GM23248 (cell line): ENCODE data around the gene KANK3. TPM values are rescaled to one million over a fixed set of nuclear protein-coding genes. Genes with fewer than 3 reads are reported as not detected.
"Not testable (repeated sequence)": the region's sequence is repeated elsewhere in the genome, so short reads cannot be mapped to it uniquely, and the experiment has no call there.

Source experiments
- DNase-seq: peaks from one replicate; pipeline ENCODE4 v3.0.0-alpha.2; 2015
- H2AFZ ChIP-seq: fragments of 200-600 bp; sonication (generic); 2 replicates; pipeline ENCODE4 v1.6.1; 2016; ENCODE audit warnings: antibody characterized with exemption
- H3F3A ChIP-seq: fragments of 200-600 bp; sonication (generic); 2 replicates; pipeline ENCODE4 v1.6.1; 2016; ENCODE audit warnings: mild to moderate bottlenecking, antibody characterized with exemption, mixed run types; ENCODE audit not compliant: insufficient read depth
- H3K27ac ChIP-seq: fragments of 200-600 bp; sonication (generic); 2 replicates; pipeline ENCODE4 v1.5.1; 2016; ENCODE audit warnings: mild to moderate bottlenecking
- H3K27me3 ChIP-seq: fragments of 200-600 bp; sonication (generic); replicated peaks from 2 replicates; pipeline ENCODE4 v1.6.1; 2016; ENCODE audit warnings: mild to moderate bottlenecking; ENCODE audit not compliant: insufficient read depth
- H3K36me3 ChIP-seq: fragments of 200-600 bp; sonication (generic); 2 replicates; pipeline ENCODE4 v1.6.1; 2016; ENCODE audit warnings: low read depth, mild to moderate bottlenecking
- H3K4me1 ChIP-seq: fragments of 200-600 bp; sonication (generic); 2 replicates; pipeline ENCODE4 v1.6.1; 2016; ENCODE audit warnings: mild to moderate bottlenecking; ENCODE audit not compliant: insufficient read depth
- H3K4me2 ChIP-seq: fragments of 200-600 bp; sonication (generic); one replicate; pipeline ENCODE4 v1.6.1; 2016; ENCODE audit warnings: mild to moderate bottlenecking; ENCODE audit not compliant: unreplicated experiment
- H3K4me3 ChIP-seq: fragments of 200-600 bp; sonication (generic); 2 replicates; pipeline ENCODE4 v1.5.1; 2016; ENCODE audit warnings: mild to moderate bottlenecking
- H3K79me2 ChIP-seq: fragments of 200-600 bp; sonication (generic); 2 replicates; pipeline ENCODE4 v1.6.1; 2016; ENCODE audit warnings: mild to moderate bottlenecking; ENCODE audit not compliant: insufficient read depth
- H3K9ac ChIP-seq: fragments of 200-600 bp; sonication (generic); 2 replicates; pipeline ENCODE4 v1.6.1; 2016; ENCODE audit warnings: mild to moderate bottlenecking
- H3K9me2 ChIP-seq: fragments of 200-600 bp; sonication (generic); 2 replicates; pipeline ENCODE4 v1.6.1; 2016; ENCODE audit warnings: mixed run types, mild to moderate bottlenecking, moderate library complexity; ENCODE audit not compliant: insufficient read depth
- H3K9me3 ChIP-seq: fragments of 200-600 bp; sonication (generic); one replicate; pipeline ENCODE4 v1.6.1; 2017; ENCODE audit warnings: low read depth
- H4K20me1 ChIP-seq: fragments of 200-600 bp; sonication (generic); 2 replicates; pipeline ENCODE4 v1.6.0; 2016; ENCODE audit not compliant: insufficient read depth
- EZH2phosphoT487 ChIP-seq: fragments of 200-600 bp; sonication (generic); IDR thresholded peaks from 2 replicates; pipeline ENCODE4 v1.6.1; 2018; ENCODE audit warnings: antibody characterized with exemption, moderate library complexity, mild to moderate bottlenecking, low read depth; ENCODE audit not compliant: insufficient read depth
- WGBS, 2 experiments: methylation state at CpG; one replicate each; pipeline ENCODE4 v1.1.6; 2015 to 2017; ENCODE audit warnings: low lambda C conversion rate in 2 of 2, low coverage in 1 of 2; ENCODE audit errors: missing lambda C conversion rate in 2 of 2; 5-methylcytosine and 5-hydroxymethylcytosine counted together
- in situ Hi-C: fragments of 300-500 bp; cut with MboI; formaldehyde crosslinking; loops from 2 replicates; pipeline ENCODE4 v1.15.0; 2020
- polyA plus RNA-seq: library from polyadenylated mRNA; unstranded; fragments of >200 nt; fragmentation: Nextera tagmentation; extraction: Ambion mirVana; gene quantifications from 2 replicates; pipeline ENCODE4 v1.2.1, GENCODE V29; 2016
- total RNA-seq: library from RNA; depleted of rRNA; stranded (reverse); fragments of >200 nt; shearing (Covaris generic); gene quantifications from 2 replicates; pipeline ENCODE4 v1.2.3, GENCODE V29; 2014

KANK3 gene
- total and polyA plus RNA-seq, 2 experiments from 2014 or later, result 0.11 TPM; not detected in 1

DNA sequence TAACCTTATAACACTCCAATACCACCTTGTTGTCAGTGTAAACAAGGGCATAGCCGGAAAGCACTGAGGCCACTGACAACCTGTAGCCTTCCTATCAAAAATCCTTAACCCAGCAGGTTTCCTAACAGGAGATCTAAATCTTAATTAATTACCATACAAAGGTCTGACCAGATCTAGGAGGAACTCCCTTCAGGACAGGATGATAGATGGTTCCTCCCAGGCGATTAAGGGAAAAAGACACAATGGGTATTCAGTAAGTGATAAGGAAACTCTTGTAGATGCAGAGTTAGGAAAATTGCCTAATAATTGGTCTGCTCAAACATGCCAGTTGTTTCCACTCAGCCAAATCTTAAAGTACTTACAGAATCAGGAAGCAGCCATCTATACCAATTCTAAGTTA is 42.0 kb upstream of the KANK3 start:
- H4K20me1 ChIP-seq, H3K27ac ChIP-seq, H3K4me1 ChIP-seq, H3K4me3 ChIP-seq, H3K9me3 ChIP-seq, H3K4me2 ChIP-seq, H3K27me3 ChIP-seq, in situ Hi-C loops, H3F3A ChIP-seq, H3K79me2 ChIP-seq, H3K9ac ChIP-seq, H3K9me2 ChIP-seq, H2AFZ ChIP-seq, DNase-seq, H3K36me3 ChIP-seq: not testable (repeated sequence)
- 94 to 95% methylated on average over 2 of the region's 2 CpGs for WGBS, 2 experiments

DNA sequence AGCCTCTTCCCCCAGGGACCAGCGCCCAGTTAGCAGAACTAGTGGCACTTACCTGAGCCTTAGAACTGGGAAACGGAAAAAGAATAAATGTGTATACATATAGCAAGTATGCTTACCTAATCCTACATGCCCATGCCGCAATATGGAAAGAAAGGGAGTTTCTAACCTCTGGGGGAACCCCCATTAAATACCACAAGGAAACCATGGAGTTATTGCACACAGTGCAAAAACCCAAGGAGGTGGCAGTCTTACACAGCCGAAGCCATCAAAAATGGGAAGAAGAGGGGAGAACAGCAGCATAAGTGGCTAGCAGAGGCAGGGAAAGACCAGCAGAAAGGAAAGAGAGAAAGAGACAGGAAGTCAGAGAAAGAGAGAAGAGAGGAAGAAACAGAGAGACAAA is 41.5 kb upstream of the KANK3 start:
- DNase-seq, H3K9me2 ChIP-seq, H3K4me1 ChIP-seq, H3K27me3 ChIP-seq, H3K36me3 ChIP-seq, H3K9ac ChIP-seq, in situ Hi-C loops, H4K20me1 ChIP-seq, H3K9me3 ChIP-seq, H3K4me2 ChIP-seq, H2AFZ ChIP-seq, H3K79me2 ChIP-seq, H3K27ac ChIP-seq, H3K4me3 ChIP-seq, H3F3A ChIP-seq: not testable (repeated sequence)
- 82 to 84% methylated on average over 4 of the region's 4 CpGs for WGBS, 2 experiments

DNA sequence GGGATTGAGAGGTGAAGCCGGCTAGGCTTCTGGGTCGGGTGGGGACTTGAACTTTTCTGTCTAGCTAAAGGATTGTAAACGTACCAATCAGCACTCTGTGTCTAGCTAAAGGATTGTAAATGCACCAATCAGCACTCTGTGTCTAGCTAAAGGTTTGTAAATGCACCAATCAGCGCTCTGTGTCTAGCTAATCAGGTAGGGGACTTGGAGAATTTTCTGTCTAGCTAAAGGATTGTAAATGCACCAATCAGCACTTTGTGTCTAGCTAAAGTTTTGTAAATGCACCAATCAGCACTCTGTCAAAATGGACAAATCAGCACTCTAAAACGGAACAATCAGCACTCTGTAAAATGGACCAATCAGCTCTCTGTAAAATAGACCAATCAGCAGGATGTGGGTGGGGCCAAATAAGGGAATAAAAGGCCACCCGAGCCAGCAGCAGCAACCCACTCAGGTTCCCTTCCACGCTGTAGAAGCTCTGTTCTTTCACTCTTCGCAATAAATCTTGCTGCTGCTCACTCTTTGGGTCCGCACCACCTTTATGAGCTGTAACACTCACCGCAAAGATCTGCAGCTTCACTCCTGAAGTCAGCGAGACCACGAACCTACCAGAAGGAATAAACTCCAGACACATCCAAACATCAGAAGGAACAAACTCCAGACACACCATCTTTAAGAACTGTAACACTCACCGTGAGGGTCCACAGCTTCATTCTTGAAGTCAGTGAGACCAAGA is 36.3 kb upstream of the KANK3 start:
- H3K9me3 ChIP-seq, H2AFZ ChIP-seq, H3K9me2 ChIP-seq, H3K27me3 ChIP-seq, H3K79me2 ChIP-seq, H3K9ac ChIP-seq, H3K4me1 ChIP-seq, in situ Hi-C loops, H3K4me3 ChIP-seq, H3F3A ChIP-seq, H3K27ac ChIP-seq, H3K4me2 ChIP-seq, H3K36me3 ChIP-seq, DNase-seq, H4K20me1 ChIP-seq: not testable (repeated sequence)
- 90 to 93% methylated on average over 13 of the region's 13 CpGs for WGBS, 2 experiments

GRCh38 chr19:8377598-8377997 is 34.5 kb upstream of the KANK3 start:
- H3K36me3 ChIP-seq, result no peaks in the 10 kb centered on the region
- no peaks in the 10 kb centered on the region for H3K9me2 ChIP-seq
- H3K4me3 ChIP-seq, result no peak overlapping the region
- no peaks in the 10 kb centered on the region for H3K9me3 ChIP-seq
- in situ Hi-C loops, result no loop called here
- no peaks in the 10 kb centered on the region for H3K79me2 ChIP-seq
- DNase-seq, result no peak
- no peaks in the 10 kb centered on the region for H4K20me1 ChIP-seq
- H3K4me1 ChIP-seq, result no peaks in the 10 kb centered on the region
- TF ChIP-seq EZH2phosphoT487, result no peak
- no peak overlapping the region for H3K4me2 ChIP-seq
- no peak overlapping the region for H3K27ac ChIP-seq
- H3K9ac ChIP-seq, result no peak overlapping the region
- H3K27me3 ChIP-seq, result no peaks in the 10 kb centered on the region
- no peak overlapping the region for H2AFZ ChIP-seq
- H3F3A ChIP-seq, result peaks cover 5% of the 10 kb centered on the region; the same call in 1 of the 2 replicates
- 100% methylated on average over 1 of the region's 1 CpG for WGBS, 2 experiments

DNA sequence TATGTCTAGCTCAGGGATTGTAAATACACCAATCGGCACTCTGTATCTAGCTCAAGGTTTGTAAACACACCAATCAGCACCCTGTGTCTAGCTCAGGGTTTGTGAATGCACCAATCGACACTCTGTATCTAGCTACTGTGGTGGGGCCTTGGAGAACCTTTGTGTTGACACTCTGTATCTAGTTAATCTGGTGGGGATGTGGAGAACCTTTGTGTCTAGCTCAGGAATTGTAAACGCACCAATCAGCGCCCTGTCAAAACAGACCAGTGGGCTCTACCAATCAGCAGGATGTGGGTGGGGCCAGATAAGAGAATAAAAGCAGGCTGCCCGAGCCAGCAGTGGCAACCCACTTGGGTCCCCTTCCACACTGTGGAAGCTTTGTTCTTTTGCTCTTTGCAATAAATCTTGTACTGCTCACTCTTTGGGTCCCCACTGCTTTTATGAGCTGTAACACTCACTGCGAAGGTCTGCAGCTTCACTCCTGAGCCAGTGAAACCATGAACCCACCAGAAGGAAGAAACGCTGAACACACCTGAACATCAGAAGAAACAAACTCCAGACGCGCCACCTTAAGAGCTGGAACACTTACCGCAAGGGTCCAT is 33.4 kb upstream of the KANK3 start:
- H2AFZ ChIP-seq, H3K9me2 ChIP-seq, H3K27me3 ChIP-seq, H3K4me2 ChIP-seq, H4K20me1 ChIP-seq, H3K9ac ChIP-seq, H3K4me1 ChIP-seq, H3K36me3 ChIP-seq, H3F3A ChIP-seq, H3K79me2 ChIP-seq, in situ Hi-C loops, H3K4me3 ChIP-seq, H3K27ac ChIP-seq, H3K9me3 ChIP-seq, DNase-seq: not testable (repeated sequence)
- WGBS, 2 experiments, result 79 to 82% methylated on average over 10 of the region's 10 CpGs

GRCh38 chr19:8375766-8376165 is 32.7 kb upstream of the KANK3 start:
- H3F3A ChIP-seq, H3K27me3 ChIP-seq, H3K9me2 ChIP-seq, DNase-seq, H3K4me3 ChIP-seq, H3K36me3 ChIP-seq, H3K9me3 ChIP-seq, H3K79me2 ChIP-seq, H3K27ac ChIP-seq, H3K4me1 ChIP-seq, H3K9ac ChIP-seq, in situ Hi-C loops, H4K20me1 ChIP-seq, H3K4me2 ChIP-seq, H2AFZ ChIP-seq: not testable (repeated sequence)
- 98 to 99% methylated on average over 22 to 32 of the region's 32 CpGs for WGBS, 2 experiments
